ENCODE measurements around the gene SPAG17. TPM values are rescaled to one million over a fixed set of nuclear protein-coding genes. Genes with fewer than 3 reads are reported as not detected.

The SPAG17 gene
- total and polyA plus RNA-seq, 2 of the 13 experiments (the other 11 are each of a cell fraction or from before 2014, with no cell fraction given) = not detected

GRCh38 chr1:118102445-118102844 lies 82.6 kb downstream of the SPAG17 start (continued):
- TF ChIP-seq ZNF597 (CRISPR knock-in tag; IDR thresholded peaks at IDR 0.05) (no peak), HMGA1 (CRISPR knock-in tag; conservative IDR thresholded peaks at IDR 0.05) (no peak), GATAD2A (CRISPR knock-in tag; IDR thresholded peaks at IDR 0.05) (no peak), ONECUT2 (CRISPR knock-in tag; IDR thresholded peaks at IDR 0.05) (no peak), ATF3 (CRISPR knock-in tag; IDR thresholded peaks at IDR 0.05) (no peak), DNMT3B (CRISPR knock-in tag; conservative IDR thresholded peaks at IDR 0.05) (no peak), ZNF777 (CRISPR knock-in tag; IDR thresholded peaks at IDR 0.05) (no peak), PRDM15 (CRISPR knock-in tag; IDR thresholded peaks at IDR 0.05) (no peak), SAP130 (CRISPR knock-in tag; IDR thresholded peaks at IDR 0.05; ENCODE audit: low read depth) (no peak), ZNF557 (CRISPR knock-in tag; IDR thresholded peaks at IDR 0.05) (no peak)

- CTCF ChIA-PET (ENCODE audit: low intra/inter-chr PET ratio, low total read pairs) = no interaction called here
- Histone ChIP-seq H3K4me1 (ENCODE audit: insufficient read depth, low read length) (no peaks in the 10 kb centered on the region), H3K27me3 (ENCODE audit: control insufficient read depth in 1 of 2, insufficient read depth in 2 of 2, low read length in 2 of 2) (no peaks in the 10 kb centered on the region), H3K36me3 (replicated peaks in 1 of 2; ENCODE audit: control insufficient read depth in 1 of 2, insufficient read depth in 2 of 2, low read length in 2 of 2) (no peaks in the 10 kb centered on the region), H3K9ac (ENCODE audit: insufficient read depth, low read depth, low read length) (no peak overlapping the region), H3K79me2 (ENCODE audit: insufficient read depth, low read length) (no peaks in the 10 kb centered on the region), H2AFZ (ENCODE audit: low read length) (no peak overlapping the region), H4K20me1 (ENCODE audit: insufficient read depth, low read length) (no peaks in the 10 kb centered on the region), H3K4me3 (replicated peaks in 1 of 3; ENCODE audit: insufficient read depth in 1 of 3, low read depth in 2 of 3, low read length in 3 of 3) (no peak overlapping the region), H3K4me2 (ENCODE audit: low read depth, low read length) (no peak overlapping the region), H3K9me3 (ENCODE audit: low read length) (no peaks in the 10 kb centered on the region), H3K27ac (ENCODE audit: extremely low read length, insufficient read depth, low read length) (no peak overlapping the region)
- FAIRE-seq (no peak), ATAC-seq (no peak), DNase-seq (ENCODE audit: low spot score) (no peak)
- in situ Hi-C loops (cut with HindIII; ENCODE audit: extremely low pct_ligation_motif_present, low pct_unique_long_range_greater_than_20kb) (no loop called here), intact Hi-C loops (cut with micrococcal nuclease; ENCODE audit: unreplicated experiment) (no loop called here)
- no TSS peak for BruUV-seq (replicated peaks)
- TF ChIP-seq ZZZ3 (CRISPR knock-in tag; IDR thresholded peaks at IDR 0.05; ENCODE audit: borderline replicate concordance) (no peak), ZNF576 (CRISPR knock-in tag; IDR thresholded peaks at IDR 0.05) (no peak), ZNF547 (CRISPR knock-in tag; IDR thresholded peaks at IDR 0.05) (no peak), ZNF891 (CRISPR knock-in tag; IDR thresholded peaks at IDR 0.05) (no peak), RFXAP (CRISPR knock-in tag; IDR thresholded peaks at IDR 0.05; ENCODE audit: borderline replicate concordance) (no peak), HOXA3 (CRISPR knock-in tag; IDR thresholded peaks at IDR 0.05) (no peak)
- WGBS (ENCODE audit: low lambda C conversion rate) = 92% methylated on average over 1 of the region's 1 CpG
- POLR2A ChIA-PET = no interaction called here
Observed at GRCh38 chr1:118101999-118102398, 83.0 kb downstream of the SPAG17 start.
